ENCODE results near the gene FARS2. TPM values are rescaled to one million over a fixed set of nuclear protein-coding genes. Genes with fewer than 3 reads are reported as not detected.

The FARS2 gene
- total RNA-seq, 4 donors from 2014 or later, result 8.3 to 18.5 (median 13.0) TPM

GRCh38 chr6:5776104-5776503 lies 514.8 kb downstream of the FARS2 start:
- 86 to 98% methylated on average over 6 of the region's 6 CpGs for WGBS, 2 donors
- no peak for DNase-seq
- Histone ChIP-seq H3K27me3 (no peaks in the 10 kb centered on the region), H3K9me3 (no peaks in the 10 kb centered on the region), H3K4me1 (no peaks in the 10 kb centered on the region), H3K27ac (no peak overlapping the region), H3K4me3 (no peak overlapping the region), H3K36me3 (peaks cover 0 to 22% (median 0%) of the 10 kb centered on the region in 3 donors)
- TF ChIP-seq POLR2A (IDR thresholded peaks at IDR 0.05) (no peak), CTCF (IDR thresholded peaks at IDR 0.05) (no peak)
- intact Hi-C loops (cut with DNase I), result no loop called here

- Histone ChIP-seq H3K4me1 (no peaks in the 10 kb centered on the region), H3K9me3 (no peaks in the 10 kb centered on the region), H3K27me3 (no peaks in the 10 kb centered on the region), H3K4me3 (no peak overlapping the region), H3K27ac (no peak overlapping the region), H3K36me3 (peaks cover 0 to 19% (median 0%) of the 10 kb centered on the region in 3 donors)
- TF ChIP-seq CTCF (IDR thresholded peaks at IDR 0.05) (no peak), POLR2A (IDR thresholded peaks at IDR 0.05) (no peak)
- intact Hi-C loops (cut with DNase I), result no loop called here
- WGBS, 2 donors, result 65 to 71% methylated on average over 11 to 12 of the region's 12 CpGs
- no peak for DNase-seq
Measured at GRCh38 chr6:5776706-5777390, 515.5 kb downstream of the FARS2 start.

GRCh38 chr6:5778317-5778857 lies 517.1 kb downstream of the FARS2 start:
- TF ChIP-seq CTCF (IDR thresholded peaks at IDR 0.05) (no peak), POLR2A (IDR thresholded peaks at IDR 0.05) (no peak)
- no peaks in the 10 kb centered on the region for H3K27me3 ChIP-seq
- WGBS, 2 donors, result 80 to 86% methylated on average over 5 to 7 of the region's 7 CpGs

GRCh38 chr6:5778906-5779305 lies 517.6 kb downstream of the FARS2 start:
- H3K4me1 ChIP-seq, result peaks cover 0 to 8% (median 0%) of the 10 kb centered on the region in 3 donors
- peaks cover 0 to 3% (median 0%) of the 10 kb centered on the region in 3 donors for H3K36me3 ChIP-seq
- H3K27ac ChIP-seq, result no peak overlapping the region
- DNase-seq, result no peak
- H3K4me3 ChIP-seq, result no peak overlapping the region
- no peak for TF ChIP-seq POLR2A (IDR thresholded peaks at IDR 0.05)
- TF ChIP-seq CTCF (IDR thresholded peaks at IDR 0.05), result no peak
- no peaks in the 10 kb centered on the region for H3K27me3 ChIP-seq
- intact Hi-C loops (cut with DNase I), result no loop called here
- H3K9me3 ChIP-seq, result no peaks in the 10 kb centered on the region
- 95 to 98% methylated on average over 5 to 6 of the region's 7 CpGs for WGBS, 2 donors

More at GRCh38 chr6:5778317-5778857, 517.1 kb downstream of the FARS2 start:
- H3K9me3 ChIP-seq, result no peaks in the 10 kb centered on the region
- H3K4me3 ChIP-seq, result no peak overlapping the region
- peaks cover 0 to 7% (median 0%) of the 10 kb centered on the region in 3 donors for H3K36me3 ChIP-seq
- H3K27ac ChIP-seq, result no peak overlapping the region
- no peak for DNase-seq
- peaks cover 0 to 8% (median 0%) of the 10 kb centered on the region in 3 donors for H3K4me1 ChIP-seq
- intact Hi-C loops (cut with DNase I), result no loop called here

- Histone ChIP-seq H3K27ac (no peak overlapping the region), H3K9me3 (no peaks in the 10 kb centered on the region), H3K36me3 (no peaks in the 10 kb centered on the region), H3K27me3 (no peaks in the 10 kb centered on the region), H3K4me1 (peaks cover 0 to 8% (median 0%) of the 10 kb centered on the region in 3 donors), H3K4me3 (no peak overlapping the region)
- DNase-seq, result no peak
- 98 to 100% methylated on average over 1 to 6 of the region's 6 CpGs for WGBS, 2 donors
- TF ChIP-seq POLR2A (IDR thresholded peaks at IDR 0.05) (no peak), CTCF (IDR thresholded peaks at IDR 0.05) (no peak)
- intact Hi-C loops (cut with DNase I), result no loop called here
Measured at GRCh38 chr6:5781019-5781418, 519.7 kb downstream of the FARS2 start.

Measured in esophagus squamous epithelium (tissue), 5 donors.